Measurements from ENCODE around the gene PIEZO2.

- no peak for TF ChIP-seq ZNF274 (IDR thresholded peaks at IDR 0.05; ENCODE audit: low read depth, low read length)
- TF ChIP-seq YY1 (IDR thresholded peaks at IDR 0.05; ENCODE audit: insufficient read depth, insufficient read length): no peak
These were observed 5.1 kb upstream of the PIEZO2 start for GRCh38 chr18:11154368-11154989.

All from NT2/D1 (cell line).